Measurements from ENCODE around the gene RFX1. TPM values are rescaled to one million over a fixed set of nuclear protein-coding genes. Genes with fewer than 3 reads are reported as not detected.
"Not testable (repeated sequence)": the region's sequence is repeated elsewhere in the genome, so short reads cannot be mapped to it uniquely, and the experiment has no call there.

Gene RFX1
- total RNA-seq, 1 donor from 2014 or later: 16.2 TPM

DNA sequence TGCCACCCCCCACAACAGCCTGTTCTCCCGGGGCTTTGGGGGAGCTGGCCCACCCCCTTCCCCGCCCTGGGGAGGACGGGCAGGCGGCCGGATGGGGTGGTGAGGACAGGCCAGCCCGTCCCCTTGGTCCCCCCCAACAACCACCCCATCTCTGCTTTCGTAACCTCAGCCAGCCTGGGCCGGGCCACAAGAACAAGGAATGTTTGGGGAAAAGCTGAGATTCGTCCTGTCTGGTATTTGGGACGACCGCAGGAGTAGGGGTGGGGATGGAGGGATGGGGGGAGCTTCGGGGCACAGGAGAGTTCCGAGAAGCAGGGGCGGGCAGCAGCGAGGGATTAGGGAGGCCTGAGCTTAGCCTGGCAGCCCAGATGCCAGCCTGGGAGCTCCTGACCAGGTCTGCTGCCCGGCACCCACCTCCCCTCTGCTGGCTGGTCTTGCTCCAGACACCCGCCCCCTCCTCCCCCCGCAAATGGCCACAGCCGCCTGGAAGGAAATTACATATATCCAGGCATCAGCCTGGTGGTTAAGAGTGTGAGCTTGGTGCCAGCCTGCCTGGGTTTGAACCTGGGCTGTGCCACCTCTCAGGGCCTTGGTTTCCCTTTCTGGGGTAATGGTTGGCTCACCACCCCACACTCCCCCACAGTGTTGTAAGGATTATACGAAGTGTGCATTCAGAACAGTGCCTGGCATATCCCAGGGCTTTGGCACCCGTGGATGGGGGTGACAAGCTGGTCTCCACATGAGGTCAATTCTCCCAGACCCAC, 67.6 kb downstream of the RFX1 start, which contains the start of gene PODNL1:
Gene PODNL1 (minus strand): TSS at position 117 of the 764 bp plus-strand sequence. CDS start 236 bp downstream, outside the sequence.
- intact Hi-C loops (cut with micrococcal nuclease): no loop called here

DNA sequence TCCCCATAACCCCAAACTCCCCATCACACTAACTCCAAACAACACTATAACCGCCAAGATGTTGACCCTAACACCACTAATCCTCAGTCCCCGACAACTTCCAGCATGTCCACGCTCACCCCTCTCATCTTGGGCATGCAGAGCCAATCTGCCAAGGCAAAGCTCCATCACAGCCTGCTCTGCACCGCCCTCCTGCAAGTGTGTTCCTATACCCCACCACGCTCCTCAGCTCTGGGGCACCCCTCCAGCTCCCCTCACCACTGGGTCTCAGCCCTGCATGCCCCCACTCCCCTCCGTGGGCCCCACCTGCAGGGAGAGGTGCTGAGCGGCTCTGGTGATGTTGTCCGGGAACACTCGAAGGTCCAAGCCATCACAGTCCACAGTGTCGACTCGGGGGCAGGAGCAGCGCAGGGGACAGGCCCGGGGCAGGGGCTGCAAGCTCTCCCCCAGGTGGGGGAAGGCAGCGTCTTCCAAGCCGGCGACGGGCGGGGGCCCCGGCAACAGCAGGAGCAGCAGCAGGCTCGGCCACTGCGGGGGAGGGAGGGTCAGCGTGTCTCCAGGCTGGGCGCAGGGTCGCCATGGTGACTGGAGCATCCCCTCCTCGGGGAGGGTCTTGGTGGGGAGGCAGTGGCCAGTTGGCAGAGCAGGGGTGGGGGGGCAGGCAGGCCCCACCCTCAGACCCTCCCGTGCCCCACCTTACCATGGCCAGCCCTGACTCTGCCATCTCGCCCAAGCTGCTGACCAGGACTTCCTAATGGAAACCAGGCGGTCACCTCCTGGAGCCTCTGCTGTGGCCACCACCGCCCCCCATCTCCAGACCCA, 68.4 kb downstream of the RFX1 start:
- intact Hi-C loops (cut with micrococcal nuclease): no loop called here

DNA sequence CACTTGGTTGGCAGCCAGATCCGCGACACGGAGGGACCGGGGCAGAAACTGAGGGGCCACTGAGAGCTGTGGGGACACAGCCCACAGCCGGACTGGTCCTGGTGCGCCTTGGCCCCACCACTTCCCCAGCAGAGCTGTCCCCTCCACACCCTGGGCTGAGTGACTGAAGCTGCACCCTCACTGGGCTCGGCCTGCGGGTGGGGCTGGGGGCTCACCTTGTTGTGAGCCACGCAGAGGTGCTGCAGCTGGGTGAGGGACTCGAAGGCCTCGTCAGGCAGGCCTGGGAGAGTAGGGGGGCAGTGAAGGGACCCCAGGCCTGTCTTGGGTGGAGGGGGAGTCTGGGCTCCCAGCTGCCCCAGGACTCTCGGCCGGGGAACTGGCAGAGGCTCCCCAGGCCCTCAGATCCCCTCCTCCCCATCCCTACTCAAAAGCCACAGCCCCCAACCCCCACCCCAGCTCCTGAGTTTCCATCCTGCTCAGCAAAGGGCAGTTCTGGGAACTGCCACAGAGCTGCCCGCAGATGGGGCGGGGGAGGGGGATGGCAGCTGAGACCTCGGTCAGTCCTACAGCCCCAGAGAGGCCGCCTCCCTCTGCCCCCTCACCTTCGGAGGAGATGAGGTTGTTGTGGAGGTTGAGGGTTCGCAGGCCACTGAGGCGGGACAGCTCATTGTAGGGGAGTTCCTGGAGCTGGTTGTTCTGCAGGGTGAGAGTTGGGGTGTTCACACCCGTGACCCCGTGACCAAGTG, 70.2 kb downstream of the RFX1 start:
- intact Hi-C loops (cut with micrococcal nuclease): no loop called here

DNA sequence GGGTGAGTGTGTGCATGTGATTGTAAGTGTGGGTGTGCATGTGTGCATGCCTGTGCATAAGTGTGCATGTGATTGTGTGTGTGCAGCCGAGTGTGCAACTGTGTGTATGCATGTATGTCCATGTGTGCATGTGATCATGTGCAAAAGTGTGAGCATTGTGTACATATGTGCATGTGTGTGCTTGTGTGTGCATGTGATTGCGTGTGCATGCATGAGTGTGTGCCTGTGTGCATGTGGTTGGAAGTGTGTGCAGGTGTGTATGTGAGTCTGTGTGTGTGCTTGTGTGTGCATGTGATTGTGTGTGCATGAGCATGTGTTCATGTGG, 71.4 kb downstream of the RFX1 start:
- intact Hi-C loops (cut with micrococcal nuclease): no loop called here

DNA sequence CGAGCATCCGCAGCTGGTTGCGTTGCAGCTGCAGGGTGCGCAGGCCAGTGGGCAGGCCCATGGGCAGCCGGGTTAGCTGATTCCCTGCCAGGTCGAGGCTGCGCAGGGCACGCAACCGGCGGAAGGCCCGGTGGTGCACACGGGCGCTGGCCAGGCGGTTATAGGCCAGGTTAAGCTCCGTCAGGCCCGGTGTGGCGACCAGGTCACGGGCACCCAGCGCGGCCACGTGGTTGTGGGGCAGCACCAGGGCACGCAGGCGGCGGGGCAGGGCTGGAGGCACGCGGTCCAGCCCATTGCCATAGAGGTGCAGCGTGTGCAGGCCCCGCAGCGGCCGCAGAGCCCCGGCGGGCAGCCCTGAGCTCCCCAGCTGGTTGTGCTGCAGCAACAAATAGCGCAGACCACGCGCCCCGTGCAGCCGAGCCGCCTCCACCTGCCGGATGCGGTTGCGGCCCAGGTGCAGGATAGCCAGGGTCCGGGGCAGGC, 73.2 kb downstream of the RFX1 start:
- intact Hi-C loops (cut with micrococcal nuclease): no loop called here

DNA sequence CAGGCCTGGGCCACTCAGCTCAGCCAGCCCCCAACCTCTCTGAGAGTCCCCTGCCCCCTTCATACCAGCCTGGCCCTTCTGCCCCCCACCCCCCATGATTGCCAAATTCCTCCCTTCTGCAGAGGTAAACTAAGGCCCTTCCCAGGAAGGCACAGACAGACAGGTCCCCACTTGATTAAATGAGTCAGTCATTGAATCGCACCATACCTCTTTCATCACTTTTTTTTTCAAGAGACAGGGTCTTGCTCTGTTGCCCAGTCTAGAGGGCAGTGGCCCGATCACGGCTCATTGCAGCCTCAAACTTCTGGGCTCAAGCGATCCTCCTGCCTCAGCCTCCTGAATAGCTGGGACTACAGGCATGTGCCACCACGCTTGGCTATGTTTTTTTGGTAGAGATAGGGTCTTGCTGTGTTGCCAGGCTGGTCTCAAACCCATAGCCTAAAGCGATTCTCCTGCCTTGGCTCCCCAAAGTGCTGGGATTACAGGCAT, 73.9 kb downstream of the RFX1 start:
- intact Hi-C loops (cut with micrococcal nuclease): no loop called here

DNA sequence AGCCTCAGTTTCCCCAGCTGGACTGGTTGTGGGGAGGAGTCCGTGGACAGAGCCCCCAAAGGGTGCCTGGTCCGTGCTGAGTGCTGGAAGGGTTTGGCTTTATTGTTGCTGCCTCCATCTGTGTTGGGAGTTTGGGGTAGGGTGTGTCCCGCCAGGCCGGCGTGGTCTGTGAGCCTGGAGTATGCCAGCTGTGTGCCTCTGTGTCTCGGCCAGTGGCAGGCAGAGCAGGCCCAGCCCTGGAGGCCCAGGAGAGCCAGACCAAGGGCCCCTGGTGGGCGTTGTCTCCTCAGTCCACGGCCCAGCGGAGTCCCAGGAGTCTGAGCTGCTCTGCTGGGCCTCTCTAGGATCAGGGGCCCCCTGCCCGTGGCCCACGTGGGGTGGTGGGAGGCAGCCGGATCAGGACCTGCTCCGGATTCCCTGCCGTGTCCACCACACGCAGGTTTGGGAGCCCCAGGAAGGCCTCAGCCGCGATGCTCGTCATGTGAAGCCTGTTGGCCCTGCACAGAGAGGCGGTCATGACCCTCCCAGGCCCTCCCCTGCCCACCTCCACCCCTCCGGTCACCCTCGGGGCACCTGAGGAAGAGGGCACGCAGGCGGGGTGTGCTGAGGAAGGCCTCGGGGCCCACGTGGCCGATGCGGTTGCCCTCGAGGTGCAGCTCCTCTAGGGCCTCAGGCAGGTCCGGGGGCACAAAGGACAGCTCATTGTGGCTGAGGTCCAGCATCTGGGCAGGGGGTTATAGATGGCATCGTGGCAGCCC, 74.5 kb downstream of the RFX1 start:
- intact Hi-C loops (cut with micrococcal nuclease): no loop called here

DNA sequence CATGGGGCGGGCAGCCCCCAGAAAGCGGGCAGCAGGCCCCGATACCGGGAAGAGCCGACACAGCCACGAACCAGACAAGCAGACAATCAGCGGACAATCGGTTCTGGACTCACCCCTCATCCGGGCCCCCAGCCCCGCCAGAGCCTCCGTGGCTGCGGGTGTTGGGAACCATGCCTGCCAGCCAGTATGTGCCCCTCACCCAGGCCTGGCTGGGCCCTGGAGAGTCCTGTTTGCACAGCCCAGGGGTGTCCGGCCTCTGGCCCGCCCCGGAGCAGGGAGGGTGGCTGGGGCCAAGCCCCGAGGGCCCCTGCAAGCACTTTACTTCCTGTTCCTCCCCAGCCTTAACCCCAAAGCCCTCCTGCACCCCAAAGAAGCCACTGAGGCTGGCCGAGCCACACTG, 75.7 kb downstream of the RFX1 start:
- intact Hi-C loops (cut with micrococcal nuclease): no loop called here

DNA sequence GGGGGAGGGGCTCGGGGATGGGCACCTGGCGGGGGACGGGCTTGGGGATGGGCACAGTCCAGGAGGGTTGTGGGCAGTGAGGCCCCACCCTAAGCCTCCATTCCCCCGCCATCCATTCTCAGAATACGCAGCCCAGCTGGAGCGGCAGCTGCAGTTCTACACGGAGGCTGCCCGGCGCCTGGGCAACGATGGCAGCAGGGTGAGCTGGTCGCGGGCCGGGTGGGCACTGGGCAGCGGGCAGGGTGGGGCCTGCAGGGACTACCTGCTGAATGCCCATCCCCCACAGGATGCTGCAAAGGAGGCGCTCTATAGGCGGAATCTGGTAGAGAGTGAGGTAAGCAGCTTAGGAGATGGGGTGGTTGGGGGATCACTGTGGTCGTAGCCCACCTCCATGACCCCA, 76.2 kb downstream of the RFX1 start:
- intact Hi-C loops (cut with micrococcal nuclease): no loop called here

DNA sequence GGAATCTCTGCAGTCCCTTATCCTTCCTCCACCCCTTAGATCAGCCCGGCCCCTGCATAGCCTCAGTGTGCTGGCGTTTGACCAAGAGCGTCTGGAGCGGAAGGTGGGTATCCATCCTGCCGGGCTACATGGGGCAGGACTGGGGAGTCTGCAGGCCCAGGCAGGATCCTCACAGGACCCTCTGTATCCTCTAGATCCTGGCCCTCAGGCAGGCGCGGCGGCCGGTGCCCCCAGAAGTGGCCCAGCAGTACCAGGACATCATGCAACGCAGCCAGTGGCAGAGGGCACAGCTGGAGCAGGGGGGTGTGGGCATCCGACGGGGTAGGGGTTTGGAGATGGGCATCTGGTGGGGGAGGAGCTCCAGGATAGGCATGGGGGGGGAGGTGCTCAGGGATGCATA, 76.8 kb downstream of the RFX1 start:
- intact Hi-C loops (cut with micrococcal nuclease): no loop called here

DNA sequence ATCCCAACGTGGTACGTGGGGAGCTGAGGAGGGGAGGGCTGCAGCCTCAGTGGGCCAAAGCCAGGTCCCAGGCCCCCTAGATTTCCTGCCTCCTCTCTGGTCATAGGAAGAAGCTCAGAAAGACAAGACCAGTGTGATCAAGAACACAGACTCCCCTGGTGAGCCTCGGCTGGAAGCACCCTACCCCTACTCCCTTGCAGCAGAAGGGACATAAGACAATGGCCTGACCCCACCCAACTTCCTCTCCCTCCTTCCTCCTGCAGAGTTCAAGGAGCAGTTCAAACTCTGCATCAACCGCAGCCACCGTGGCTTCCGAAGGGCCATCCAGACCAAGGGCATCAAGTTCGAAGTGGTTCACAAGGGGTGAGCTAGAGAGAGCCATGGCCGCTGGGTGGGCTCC, 79.4 kb downstream of the RFX1 start:
- intact Hi-C loops (cut with micrococcal nuclease): no loop called here

DNA sequence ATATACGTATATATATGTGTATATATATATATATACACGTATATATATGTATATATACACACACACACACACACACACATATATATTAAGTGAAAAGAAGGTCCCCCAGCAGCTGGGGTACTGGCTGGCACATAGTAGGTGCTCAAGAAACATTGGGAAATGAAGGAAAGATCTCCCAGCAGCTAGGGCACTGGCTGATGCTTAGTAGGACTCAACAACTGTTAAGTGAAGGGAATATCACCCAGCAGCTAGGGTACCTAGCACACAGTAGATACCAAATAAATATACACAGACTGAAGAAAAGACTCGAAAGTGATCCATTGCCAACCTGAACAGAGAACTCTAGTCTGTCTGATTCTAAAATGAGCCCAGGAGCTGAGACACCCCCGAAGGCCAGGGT, 80.1 kb downstream of the RFX1 start:
- intact Hi-C loops (cut with micrococcal nuclease): no loop called here

DNA sequence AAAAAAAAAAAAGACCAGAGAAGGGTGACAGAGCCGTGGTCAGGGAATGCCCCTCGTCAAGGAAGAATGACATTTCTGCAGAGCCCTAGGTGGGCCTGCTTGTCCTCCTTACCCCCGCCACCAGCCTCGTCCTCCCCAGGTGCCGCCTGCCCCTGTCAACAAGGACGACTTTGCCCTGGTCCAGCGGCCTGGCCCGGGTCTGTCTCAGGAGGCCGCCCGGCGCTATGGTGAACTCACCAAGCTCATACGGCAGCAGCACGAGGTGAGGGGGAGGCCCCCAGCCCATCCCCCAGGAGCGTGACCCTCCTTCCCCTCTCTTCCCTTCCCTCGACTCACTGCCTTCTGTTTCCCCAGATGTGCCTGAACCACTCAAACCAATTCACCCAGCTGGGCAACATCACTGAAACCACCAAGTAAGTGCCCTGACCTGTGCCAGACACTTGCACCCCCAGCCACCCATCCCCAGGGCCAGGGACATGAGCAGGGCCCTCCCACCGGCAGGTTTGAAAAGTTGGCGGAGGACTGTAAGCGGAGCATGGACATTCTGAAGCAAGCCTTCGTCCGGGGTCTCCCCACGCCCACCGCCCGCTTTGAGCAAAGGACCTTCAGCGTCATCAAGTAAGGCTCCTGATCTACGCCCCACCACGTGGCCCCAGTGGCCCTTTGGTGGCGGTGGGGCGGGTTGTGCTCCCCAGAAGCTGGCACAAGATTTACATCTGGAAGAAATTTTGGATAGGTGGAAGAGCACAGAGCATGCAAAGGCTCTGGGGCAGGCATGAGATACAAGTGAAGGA, 82.7 kb downstream of the RFX1 start:
- intact Hi-C loops (cut with micrococcal nuclease): no loop called here

DNA sequence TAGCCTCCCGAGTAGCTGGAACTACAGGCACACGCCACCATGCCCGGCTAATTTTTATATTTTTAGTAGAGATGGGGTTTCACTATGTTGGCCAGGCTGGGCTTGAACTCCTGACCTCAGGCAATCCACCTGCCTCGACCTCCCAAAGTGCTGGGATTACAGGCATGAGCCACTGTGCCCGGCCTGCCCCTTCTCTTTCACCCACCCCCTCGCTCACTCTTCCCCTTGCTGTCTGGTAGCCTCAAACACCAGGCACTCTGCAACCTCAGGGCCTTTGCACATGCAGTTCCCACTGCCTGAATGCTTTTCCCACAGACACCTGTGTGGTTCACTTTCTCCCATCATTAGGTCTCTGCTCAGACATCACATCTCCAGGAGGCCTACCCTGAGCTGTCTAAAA, 84.0 kb downstream of the RFX1 start:
- intact Hi-C loops (cut with micrococcal nuclease): not testable (repeated sequence)

DNA sequence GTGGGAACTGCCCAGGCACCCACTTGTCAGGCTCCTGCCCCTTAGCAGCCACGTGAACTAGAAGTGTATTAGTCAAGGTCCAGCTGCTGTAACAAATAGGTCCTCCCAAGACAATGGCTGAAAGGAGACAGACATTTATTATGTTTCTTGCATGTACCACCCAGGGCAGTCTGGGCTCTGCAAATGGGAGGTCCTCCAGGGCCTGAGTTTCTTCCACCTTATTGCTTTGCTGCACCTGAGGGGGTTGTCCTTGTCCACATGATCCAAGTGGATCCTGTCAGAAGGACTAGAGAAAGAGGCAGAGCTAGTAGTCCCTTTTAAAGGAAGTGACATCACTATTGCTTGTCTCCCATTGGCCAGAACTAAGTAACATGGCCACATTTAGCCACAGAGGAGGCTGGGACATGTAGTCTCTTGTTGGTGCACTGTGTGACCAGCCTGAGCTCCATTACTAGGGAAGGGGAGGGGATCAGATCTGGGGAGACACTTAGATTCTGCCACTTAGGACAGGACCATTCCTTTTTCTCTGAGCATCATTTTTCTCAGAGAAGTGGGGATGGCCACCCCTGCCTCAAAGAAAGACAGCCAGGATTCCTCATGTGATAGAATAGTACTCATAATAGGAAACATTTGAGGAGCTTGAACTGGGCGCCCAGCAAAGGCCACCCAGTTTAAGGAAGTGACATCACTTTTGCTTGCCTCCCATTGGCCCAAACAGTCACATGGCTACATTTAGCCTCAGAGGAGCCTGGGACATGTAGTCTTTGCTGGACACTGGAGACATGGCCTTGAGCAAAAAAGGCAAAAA, 85.0 kb downstream of the RFX1 start:
- intact Hi-C loops (cut with micrococcal nuclease): loop anchor here (1.0 kb wide), 2 partner anchors 15 to 31 kb away; partner anchors contain the start of genes BRME1, CC2D1A and DCAF15

DNA sequence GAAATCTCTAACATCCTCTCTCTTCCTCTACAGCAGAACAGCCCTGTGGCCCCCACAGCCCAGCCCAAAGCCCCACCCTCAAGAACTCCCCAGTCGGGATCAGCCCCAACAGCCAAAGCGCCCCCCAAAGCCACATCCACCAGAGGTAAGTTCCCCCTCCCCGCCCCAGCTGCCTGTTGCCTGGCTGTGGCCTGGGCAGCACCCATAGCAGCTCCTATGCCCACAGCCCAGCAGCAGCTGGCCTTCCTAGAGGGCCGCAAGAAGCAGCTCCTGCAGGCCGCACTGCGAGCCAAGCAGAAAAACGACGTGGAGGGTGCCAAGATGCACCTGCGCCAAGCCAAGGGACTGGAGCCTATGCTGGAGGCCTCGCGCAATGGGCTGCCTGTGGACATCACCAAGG, 85.6 kb downstream of the RFX1 start:
- intact Hi-C loops (cut with micrococcal nuclease): no loop called here

DNA sequence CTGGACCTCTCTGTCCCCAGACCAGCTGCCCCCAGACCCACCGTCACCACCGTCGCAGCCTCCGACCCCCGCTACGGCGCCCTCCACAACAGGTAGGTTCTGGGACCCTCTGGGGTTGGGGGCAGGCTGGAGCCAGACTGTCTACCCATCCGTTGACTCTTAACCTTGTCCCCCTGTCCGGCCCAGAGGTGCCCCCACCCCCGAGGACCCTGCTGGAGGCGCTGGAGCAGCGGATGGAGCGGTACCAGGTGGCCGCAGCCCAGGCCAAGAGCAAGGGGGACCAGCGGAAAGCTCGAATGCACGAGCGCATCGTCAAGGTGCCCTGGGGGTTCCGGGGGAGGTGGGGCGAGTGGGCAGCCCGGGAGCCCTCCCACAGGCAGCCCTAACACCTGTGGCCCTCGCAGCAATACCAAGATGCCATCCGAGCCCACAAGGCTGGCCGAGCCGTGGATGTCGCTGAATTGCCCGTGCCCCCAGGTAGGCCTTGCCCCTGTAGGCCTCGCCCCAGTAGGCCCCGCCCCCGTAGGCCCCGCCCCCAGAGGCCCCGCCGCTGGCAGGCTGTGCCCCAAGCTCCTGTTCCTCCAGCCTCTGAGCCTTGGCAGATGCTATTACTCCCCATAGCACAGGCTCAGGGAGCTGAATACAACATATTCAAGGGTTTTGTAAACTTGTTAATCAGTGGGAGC, 87.3 kb downstream of the RFX1 start:
- intact Hi-C loops (cut with micrococcal nuclease): no loop called here

DNA sequence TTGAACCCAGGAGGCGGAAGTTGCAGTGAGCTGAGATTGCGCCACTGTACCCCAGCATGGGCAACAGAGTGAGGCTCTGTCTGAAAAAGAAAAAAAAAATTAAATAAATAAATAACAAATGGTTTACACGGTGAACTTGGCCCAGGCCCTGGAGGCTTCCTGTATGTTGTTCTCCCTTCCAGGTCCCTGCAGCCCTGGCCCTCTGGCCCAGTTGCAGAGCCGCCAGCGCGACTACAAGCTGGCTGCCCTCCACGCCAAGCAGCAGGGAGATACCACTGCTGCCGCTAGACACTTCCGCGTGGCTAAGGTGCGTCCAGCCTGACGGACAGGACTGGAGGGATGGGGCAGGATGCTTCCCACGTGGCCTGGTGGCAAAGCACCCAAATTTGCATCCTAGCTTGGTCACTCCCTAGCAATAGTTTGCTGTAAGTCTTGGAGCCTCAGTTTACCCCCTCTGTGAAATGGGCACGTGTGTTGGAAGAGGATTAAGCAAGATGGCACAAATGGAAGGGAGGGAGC, 88.2 kb downstream of the RFX1 start:
- intact Hi-C loops (cut with micrococcal nuclease): no loop called here

Data from T-helper 1 cell treated with Interleukin-12 subunit alpha and Interleukin-12 subunit beta and Interleukin-4 antibody, amounts not matched to agents 30 ng/mL and 1 ng/mL, for 36 hours (primary cell).